ENCODE data around the gene COX5B.

DNA sequence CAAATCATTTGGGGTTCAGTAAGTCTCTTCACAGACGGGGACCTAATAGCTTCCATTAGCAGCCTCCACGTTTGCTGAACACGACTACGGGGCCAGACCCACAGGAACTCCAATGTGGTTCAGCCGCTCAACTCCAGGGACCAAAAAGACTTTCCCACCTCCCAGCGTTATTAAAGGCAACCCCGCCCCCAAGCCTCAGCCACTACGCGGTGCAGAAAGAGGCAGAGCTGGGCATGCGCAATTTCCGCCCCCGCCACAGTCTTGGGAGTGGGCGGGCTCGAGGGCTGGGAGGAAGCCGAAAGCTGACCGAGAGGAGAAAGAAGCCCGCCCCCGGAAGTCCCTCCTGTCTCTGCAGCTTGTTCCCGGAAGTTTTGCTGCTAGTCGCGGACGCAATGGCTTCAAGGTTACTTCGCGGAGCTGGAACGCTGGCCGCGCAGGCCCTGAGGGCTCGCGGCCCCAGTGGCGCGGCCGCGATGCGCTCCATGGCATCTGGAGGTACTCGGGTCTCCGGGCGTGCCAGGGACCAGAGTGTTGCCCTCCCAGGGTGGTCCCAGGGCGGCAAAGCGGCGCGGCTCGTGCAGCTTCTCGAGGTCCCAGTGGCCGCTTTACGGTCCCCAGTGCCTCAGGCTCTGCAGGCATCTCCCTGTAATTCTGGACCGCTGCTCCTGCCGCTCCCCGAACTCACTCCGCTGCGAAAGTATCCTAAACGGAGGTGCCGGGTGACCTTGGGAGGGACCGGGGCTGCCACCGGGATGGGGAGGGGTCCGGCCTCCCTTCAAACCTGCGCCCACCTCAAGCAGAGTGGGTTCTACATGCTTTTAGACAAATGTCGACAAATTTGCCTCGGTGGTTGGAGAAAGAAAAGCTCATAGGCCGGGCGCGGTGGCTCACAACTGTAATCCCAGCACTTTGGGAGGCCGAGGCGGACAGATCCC, at the start of gene COX5B:
- TF ChIP-seq, protein P1, sequence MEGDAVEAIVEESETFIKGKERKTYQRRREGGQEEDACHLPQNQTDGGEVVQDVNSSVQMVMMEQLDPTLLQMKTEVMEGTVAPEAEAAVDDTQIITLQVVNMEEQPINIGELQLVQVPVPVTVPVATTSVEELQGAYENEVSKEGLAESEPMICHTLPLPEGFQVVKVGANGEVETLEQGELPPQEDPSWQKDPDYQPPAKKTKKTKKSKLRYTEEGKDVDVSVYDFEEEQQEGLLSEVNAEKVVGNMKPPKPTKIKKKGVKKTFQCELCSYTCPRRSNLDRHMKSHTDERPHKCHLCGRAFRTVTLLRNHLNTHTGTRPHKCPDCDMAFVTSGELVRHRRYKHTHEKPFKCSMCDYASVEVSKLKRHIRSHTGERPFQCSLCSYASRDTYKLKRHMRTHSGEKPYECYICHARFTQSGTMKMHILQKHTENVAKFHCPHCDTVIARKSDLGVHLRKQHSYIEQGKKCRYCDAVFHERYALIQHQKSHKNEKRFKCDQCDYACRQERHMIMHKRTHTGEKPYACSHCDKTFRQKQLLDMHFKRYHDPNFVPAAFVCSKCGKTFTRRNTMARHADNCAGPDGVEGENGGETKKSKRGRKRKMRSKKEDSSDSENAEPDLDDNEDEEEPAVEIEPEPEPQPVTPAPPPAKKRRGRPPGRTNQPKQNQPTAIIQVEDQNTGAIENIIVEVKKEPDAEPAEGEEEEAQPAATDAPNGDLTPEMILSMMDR (IDR thresholded peaks at IDR 0.05) = no peak
- TF ChIP-seq EZH2phosphoT487 (IDR thresholded peaks at IDR 0.05) (no peak), EZH2 (IDR thresholded peaks at IDR 0.05) (no peak)

Measured in neural progenitor cell (in vitro differentiated cells).